GM21515 (cell line): ENCODE measurements around the gene SLC6A3.

Experiments
- ATAC-seq: cut with Tn5 transposase; IDR thresholded peaks from one replicate; pipeline ENCODE4 v1.9.1; 2021; ENCODE audit not compliant: unreplicated experiment

SLC6A3 gene

DNA sequence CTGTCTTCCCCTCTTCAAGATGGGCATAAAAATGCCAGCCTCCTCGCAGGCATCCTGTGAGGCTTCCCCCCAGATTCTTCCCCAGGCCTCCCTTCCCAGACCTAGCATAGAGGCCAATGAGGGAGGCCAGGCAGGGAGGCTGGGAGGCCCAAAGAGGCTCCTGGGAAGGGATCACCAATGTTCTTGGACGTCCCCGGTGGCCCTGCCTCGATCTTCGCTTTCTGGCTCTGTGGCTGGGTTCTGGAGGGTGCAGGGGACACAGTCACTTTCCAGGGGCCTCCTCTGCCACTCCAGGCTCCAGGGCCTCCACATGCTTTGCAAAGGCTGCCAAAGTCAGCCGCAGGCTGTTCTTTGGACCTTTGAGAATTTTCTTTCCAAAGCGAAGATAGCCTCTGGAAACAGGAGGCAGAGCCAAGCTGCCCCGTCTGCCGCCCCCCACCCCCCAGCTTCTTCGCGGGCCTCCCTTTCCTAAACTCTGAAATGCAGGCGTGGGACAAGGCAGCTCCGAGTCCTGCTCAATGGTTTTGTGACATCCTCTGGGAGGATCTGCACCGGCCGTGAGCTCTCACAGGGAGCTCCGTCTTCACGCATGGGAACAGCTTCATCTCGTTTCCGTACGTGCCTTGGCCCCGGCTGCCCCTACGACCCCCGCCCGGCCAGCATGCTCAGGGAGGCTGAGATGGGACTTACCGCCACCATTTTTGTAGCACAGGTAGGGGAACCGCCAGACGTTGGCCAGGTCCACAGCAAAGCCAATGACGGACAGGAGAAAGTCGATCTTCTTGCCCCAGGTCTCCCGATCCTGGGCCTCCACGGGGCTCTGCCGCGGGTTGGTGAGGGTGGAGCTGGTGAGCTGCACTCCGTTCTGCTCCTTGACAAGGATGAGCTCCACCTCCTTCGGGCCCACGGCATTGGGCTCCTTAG is 2.8 kb downstream of the SLC6A3 start:
- no peak for ATAC-seq

DNA sequence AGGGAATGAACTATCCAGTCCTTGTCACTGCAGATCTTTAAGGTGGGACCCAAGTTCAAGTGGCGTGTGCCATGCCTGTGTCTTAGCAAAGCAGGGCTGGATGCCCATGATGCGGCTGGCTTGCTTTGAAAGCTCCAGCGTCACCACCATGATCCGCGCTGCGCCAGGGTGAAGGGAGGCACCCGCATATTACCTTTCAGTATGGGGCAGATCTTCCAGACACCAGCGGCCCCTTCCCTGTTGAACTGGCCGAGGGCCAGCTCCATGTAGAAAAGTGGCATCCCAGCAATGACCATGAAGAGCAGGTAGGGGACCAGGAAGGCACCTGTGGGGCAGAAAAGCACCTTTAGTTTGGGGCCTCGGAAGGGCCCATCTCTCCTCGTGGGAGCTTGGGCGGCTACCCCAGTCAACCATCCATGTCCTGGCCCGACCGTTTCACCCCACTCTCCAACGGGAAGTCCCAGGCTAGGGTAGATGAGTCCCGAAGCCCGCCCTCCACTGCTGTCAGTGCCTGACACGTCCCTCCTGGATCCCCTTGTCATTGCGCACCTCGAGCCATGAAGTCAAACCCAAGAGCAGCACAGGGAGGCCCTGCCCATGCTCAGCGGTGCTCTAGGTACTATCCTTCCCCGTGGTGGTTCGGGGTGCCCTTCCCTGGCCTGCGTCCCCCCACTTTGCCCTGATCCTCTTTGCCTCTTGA is 3.9 kb downstream of the SLC6A3 start:
- no peak for ATAC-seq

GRCh38 chr5:1440098-1440493 is 5.1 kb downstream of the SLC6A3 start:
- no peak for ATAC-seq

GRCh38 chr5:1439388-1440097 is 5.7 kb downstream of the SLC6A3 start:
- ATAC-seq = no peak

GRCh38 chr5:1438871-1439270 is 6.4 kb downstream of the SLC6A3 start:
- ATAC-seq = no peak

DNA sequence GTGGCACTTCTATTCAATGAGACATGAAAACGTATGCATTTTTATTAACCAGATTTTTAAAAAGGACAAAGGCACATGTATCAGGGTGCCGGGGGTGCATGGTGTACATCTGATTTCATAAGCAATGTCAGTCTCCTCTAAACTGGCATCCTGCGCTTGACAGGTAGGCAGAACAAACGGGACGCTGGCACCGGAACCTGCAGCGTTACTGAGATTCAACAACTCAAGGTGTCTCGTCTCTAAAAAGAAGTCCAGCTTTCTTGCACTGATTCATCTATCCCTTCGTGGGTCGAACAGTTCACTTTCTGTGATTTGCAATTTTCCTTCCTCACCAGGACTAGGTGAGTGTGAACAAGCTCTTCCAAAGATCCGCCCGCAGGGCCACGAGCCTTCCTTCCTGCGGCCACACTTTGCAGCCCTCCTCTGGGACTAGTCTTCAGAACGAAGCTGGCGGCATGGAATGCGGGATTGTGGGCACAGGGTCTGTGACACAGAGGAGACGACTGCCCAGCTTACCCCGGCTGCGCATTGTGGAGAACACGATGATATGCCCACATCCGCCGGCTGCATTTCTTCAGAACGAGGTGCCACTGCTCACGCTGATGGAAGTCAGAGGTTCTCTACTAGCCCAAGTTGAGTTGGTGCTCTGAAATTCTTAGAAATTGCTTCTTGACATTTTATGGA is 7.2 kb downstream of the SLC6A3 start:
- no peak for ATAC-seq

DNA sequence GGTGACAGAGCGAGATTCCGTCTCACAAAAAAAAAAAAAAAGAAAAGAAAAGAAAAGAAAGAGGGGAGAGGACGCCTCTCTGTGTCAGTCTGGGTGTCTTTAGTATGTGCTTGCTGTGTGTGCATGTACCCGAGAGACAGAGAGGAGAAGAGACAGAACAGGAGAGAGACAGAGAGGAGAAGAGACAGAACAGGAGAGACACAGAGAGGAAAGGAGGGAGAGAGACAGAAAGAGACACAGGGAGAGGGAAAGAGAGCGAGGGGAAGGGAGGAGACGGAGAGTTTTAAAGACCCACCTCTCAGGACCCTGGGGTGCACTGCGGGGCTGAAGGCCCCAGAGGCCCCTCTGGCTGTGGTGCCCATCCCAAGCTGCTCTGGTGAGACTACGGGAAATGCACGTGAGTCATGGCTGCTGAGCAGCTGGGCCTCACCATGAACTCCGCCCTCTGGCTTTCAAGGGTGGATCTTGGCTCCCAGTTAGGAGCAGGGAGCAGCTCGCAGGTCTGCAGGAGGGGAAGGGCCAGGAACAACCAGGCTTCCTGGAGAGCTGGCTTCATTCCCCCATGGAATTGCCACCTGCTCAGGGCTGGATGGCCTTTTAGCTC is 7.9 kb downstream of the SLC6A3 start:
- ATAC-seq = no peak

DNA sequence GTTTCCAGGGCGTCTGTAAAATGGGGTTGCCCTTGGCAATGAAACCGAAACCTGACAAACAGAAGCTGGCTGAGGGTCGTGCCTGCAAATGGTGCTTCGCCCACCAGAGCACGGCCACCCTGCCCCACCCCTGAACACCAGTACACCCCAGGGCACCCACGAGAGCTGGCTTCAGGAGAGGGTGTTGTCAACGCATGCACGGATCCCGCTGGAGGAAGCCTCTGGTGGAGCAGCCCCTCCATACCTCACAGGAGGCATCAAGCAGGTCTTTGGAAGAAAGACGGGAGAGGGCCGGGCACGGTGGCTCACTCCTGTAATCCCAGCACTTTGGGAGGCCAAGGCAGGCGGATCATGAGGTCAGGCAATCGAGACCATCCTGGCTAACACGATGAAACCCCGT is 8.6 kb downstream of the SLC6A3 start:
- no peak for ATAC-seq

DNA sequence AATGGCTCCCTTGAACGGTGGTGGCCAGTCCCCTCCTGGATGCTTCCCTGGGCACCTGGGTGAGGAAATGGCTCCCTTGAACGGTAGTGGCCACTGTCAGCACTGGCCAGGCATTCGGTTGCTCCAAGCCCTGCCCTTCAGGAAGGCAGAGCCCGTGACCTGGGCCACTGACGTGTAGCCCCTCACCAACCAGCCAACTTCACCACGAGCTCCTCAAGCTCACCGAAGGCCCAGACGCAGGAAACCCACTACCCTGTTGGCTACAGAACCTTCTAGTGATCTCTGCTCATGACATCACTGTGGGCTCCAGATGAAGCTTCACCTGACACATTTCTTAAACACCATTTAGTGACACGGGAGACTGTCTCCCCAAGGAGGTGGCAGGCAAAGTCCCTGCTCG is 9.2 kb downstream of the SLC6A3 start:
- no peak for ATAC-seq

DNA sequence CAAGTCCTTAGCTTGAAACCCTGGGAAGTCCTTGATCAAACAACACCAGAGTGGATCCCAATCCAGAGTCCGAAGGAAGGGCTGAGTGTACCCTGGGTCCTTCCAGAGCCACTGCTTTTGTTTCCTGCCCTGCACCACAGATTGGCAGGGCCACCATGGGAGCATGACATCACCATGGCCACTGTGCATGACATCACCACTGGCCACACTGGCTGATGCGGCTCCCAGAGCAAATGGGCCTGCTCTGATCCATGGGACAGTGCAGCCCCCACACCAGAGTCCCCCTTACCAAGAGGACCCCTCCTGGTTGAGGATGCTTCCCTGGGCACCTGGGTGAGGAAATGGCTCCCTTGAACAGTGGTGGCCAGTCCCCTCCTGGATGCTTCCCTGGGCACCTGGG is 9.9 kb downstream of the SLC6A3 start:
- ATAC-seq = no peak

DNA sequence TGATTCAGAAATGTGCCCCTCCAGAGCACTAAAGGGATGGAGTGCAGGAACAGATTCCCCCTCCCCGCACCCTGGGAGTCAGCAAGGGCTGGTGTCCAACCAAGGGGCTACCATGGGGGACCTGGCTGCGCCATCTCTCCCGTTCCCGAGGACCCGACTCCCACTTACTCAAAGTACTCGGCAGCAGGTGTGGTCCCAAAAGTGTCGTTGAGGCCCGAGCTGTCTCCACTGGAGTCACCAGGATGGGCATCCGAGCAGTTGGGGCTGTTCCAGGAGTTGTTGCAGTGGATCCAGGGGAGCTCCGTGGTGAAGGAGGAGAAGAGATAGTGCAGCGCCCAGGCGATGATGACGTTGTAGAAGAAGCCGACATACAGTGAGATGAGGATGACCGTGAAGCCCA is 12.9 kb downstream of the SLC6A3 start:
- no peak for ATAC-seq

- no peak for ATAC-seq
These were observed 13.3 kb downstream of the SLC6A3 start for GRCh38 chr5:1431896-1432295.

DNA sequence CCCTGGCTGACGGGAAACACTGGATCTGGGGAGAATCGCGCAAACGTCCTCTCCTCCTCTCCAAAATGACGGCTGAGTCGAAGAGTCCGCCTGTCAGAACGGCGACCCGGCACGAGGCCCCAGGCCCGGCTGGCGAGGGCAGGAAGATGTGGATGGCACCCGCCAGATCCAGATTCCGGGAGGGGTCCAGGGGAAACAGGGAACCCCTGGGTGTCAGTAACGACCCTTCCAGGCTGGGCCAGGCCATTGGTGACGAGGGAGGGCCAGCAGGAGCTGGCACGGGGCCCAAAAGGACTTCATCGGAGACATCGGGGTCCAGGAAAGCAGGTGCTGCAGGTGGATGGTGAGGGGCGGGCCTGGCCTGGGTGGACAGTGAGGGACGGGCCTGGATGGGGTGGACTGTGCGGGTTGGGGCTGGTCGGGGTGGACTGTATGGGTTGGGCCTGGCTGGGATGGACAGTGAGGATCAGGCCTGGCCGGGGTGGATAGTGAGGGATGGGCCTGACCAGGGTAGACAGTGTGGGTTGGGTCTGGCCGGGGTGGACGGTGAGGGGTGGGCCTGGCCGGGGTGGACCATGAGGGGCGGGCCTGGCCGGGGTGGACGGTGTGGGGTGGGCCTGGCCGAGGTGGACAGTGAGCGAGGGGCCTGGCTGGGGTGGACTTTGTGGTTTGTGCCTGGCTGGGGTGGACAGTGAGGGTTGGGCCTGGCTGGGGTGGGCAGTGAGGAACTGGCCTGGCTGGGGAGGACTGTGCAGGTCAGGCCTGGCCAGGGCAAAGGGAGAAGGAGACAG is 14.0 kb downstream of the SLC6A3 start:
- no peak for ATAC-seq

- no peak for ATAC-seq
These were observed 15.0 kb downstream of the SLC6A3 start for GRCh38 chr5:1430121-1430795.

DNA sequence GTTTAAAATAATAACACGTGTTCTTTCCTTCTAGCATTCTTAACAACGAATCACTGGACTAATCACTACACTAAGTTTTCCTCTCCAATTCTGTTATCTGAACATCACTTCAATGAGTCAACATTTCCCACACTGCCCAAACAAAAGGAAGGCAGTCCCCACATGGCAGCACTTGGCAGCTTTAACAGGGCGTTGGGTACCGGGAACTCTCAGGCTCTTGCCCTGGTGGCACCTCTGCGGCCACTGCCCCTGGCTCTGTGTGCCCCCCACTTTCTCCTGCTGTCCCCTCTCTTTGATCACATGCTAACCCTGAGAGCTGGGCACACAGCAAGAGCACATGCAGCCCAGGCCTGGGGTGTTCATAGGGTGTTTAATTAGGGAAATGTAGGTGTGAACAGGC is 15.7 kb downstream of the SLC6A3 start:
- ATAC-seq = no peak

DNA sequence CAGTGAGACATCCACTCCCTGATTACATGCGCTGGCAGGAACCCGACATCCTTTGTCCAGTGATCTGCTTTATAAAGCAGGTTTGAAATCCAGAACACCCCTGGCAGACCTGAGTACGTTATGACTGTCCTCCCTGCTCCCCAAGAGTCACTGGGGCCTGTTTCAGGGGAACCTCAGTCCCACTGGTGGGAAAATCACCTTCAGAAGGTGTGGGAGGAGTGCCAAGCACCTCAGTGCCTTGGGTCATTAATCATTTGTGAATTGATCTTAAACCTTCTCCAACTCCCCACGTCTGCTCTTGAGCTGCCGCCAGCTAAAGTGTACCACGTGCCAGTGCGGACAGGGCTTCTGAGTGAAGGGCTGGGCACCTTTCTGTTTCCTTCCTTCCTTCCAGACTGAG is 16.2 kb downstream of the SLC6A3 start:
- no peak for ATAC-seq

DNA sequence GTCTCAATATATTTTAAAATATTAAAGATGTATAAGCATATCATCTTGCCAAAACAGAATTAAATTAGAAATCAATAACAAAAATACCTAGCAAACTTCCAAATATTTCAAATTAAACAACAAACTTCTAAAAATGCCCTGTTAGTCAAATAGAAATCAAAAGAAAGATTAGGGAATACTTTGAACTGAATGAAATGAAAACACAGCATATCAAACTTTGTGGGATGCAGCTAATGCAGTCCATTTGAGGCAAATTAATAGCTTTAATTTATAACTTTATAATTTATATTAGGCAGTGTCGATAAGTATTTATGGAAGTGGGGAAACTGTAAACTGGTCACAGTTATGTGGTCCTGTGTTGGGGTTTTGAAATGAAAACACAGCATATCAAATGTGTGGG is 17.1 kb downstream of the SLC6A3 start:
- no peak for ATAC-seq

DNA sequence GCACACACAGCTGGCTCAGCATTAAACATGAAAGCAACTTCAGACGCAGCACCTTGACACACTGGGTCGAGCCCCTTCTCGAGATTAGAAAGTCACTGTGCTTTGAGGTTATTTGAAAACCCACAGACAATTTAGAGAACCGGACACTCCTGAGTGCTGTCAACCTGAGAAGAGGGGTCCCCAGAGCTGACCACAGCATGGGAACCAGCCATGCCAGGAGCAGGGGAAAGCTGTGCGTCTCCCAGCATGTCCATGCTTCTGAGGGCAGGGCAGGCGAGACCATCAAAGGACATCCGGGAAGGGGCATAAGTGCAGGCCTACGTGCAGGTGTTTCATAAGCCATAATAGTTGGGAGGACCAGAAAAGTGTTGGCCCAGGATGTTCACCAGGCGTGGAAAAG is 20.5 kb downstream of the SLC6A3 start:
- no peak for ATAC-seq

DNA sequence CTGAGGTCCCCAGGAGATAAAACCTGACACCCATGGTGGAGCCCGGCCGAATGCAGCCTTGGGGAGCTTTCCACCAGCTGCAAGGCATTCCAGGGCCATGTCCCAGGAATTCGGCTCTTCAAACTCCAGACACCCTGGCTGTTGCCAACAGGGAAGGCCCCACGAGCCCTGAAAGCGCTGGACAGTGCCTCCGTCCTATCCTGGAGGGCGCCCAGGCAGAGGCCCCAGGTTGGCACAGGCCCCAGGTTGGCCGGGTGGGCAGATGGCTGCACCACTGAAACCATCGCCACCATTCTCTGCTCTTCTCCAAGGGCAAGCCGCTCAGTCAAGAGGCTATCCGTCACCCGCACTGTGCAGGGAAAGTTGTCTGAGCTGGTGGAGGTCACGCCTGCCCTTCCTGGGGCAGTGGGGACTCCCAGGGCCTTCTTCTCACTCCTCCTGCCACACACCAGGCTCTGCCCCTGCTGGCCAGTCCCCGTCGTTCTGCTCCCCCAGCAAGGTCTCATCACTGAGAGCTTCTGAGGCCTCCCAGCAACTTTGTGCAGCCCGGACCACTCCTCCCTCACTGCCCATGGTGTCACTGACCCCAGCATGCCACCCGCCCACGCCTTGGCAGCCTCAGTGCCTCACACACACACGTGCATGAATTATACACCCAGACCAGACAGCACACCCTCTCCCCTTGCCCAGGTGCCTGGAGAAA is 21.2 kb downstream of the SLC6A3 start:
- no peak for ATAC-seq
